HFFc6 (cell line): Measurements from ENCODE around the gene ADAM8. TPM values are rescaled to one million over a fixed set of nuclear protein-coding genes. Genes with fewer than 3 reads are reported as not detected.
A peak's percentile ranks its signal among the peaks of the same experiment; 100 is the strongest.

Experiments used
- DNase-seq: peaks from one replicate; pipeline ENCODE4 v3.0.0-alpha.2; 2018
- H3K27ac Mint-ChIP-seq: 2 replicates; pipeline ENCODE4 v1.8.0; 2020; ENCODE audit warnings: mild to moderate bottlenecking, mixed read lengths
- H3K27me3 Mint-ChIP-seq: 2 replicates; pipeline ENCODE4 v1.8.0; 2021; ENCODE audit warnings: mild to moderate bottlenecking, moderate library complexity, mixed read lengths; ENCODE audit not compliant: insufficient read depth
- H3K36me3 Mint-ChIP-seq: 2 replicates; pipeline ENCODE4 v1.8.0; 2021; ENCODE audit warnings: low read depth, mixed read lengths
- H3K4me1 Mint-ChIP-seq: 2 replicates; pipeline ENCODE4 v1.8.0; 2020; ENCODE audit warnings: low read depth, mixed read lengths
- H3K4me3 Mint-ChIP-seq: 2 replicates; pipeline ENCODE4 v1.8.0; 2020; ENCODE audit warnings: mild to moderate bottlenecking, moderate library complexity, mixed read lengths
- H3K9me3 Mint-ChIP-seq: 2 replicates; pipeline ENCODE4 v1.8.0; 2020; ENCODE audit warnings: mild to moderate bottlenecking, mixed read lengths
- CTCF ChIP-seq: fragments of 200-600 bp; sonication (generic); IDR thresholded peaks from 2 replicates; pipeline ENCODE4 v1.5.0; 2021; ENCODE audit warnings: antibody characterized with exemption, mild to moderate bottlenecking
- total RNA-seq, 6 experiments: library from RNA; stranded (reverse); fragmentation: NEBNext Ultra II Directional; extraction: Animal tissue kit (Norgen Biotek cat#: 25700); gene quantifications; 2 replicates in 1 of 6; 3 replicates in 5 of 6; pipeline ENCODE4 v1.2.3, GENCODE V29; 2021

The ADAM8 gene
- total RNA-seq, 6 experiments from 2014 or later, result 0.99 to 2.9 (median 1.2) TPM

- Mint-ChIP-seq H3K4me1 (peaks cover 12% of the 10 kb centered on the region), H3K9me3 (no peaks in the 10 kb centered on the region), H3K27ac (peak overlapping the region; percentile 21; the same call in 1 of the 2 replicates), H3K4me3 (no peak overlapping the region), H3K27me3 (no peaks in the 10 kb centered on the region), H3K36me3 (peaks cover 10% of the 10 kb centered on the region)
- no peak for DNase-seq
- TF ChIP-seq CTCF, result no peak
Observed at GRCh38 chr10:133279326-133280226, 2.9 kb upstream of the ADAM8 start.

DNA sequence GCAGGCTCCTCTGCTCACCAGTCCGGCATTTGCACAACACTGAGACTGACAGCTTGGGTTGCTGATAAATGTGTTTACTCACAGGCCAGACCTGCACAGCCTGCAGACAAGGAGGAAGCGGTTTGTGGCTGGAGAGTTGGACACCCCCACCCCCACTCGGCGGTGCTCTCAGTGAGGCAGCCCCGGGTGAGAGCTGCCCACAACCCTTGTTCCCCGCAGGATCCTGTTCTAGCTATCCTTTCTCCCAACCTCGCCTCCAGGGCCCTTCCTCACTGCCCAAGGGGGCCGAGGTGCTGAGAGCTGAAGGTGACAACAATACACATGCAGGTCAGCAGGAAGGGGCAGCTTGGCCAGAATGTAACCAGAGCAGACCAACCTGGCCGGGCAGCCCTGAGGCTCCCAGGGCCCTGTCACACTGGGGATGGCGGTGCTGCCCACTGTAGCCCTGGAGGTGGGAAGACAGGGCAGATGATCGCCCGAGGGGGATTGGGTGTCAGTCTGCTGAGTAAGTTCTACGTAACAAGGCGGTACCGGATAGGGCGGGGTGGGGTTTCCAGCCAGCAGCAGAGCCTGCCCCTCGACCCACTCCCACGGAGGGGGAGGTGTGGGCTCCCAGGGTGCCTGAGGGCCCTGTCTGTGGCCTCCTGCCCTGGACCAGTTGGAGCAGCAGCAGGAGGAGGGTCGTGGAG is 2.1 kb upstream of the ADAM8 start:
- peak overlapping the region; percentile 46; the same call in 1 of the 2 replicates for H3K4me3 Mint-ChIP-seq
- no peaks in the 10 kb centered on the region for H3K27me3 Mint-ChIP-seq
- peaks cover 12% of the 10 kb centered on the region for H3K4me1 Mint-ChIP-seq
- TF ChIP-seq CTCF, result no peak
- no peaks in the 10 kb centered on the region for H3K9me3 Mint-ChIP-seq
- H3K27ac Mint-ChIP-seq, result peak overlapping the region; percentile 72; the same call in 1 of the 2 replicates
- DNase-seq, result peak; percentile 63
- peaks cover 8% of the 10 kb centered on the region; the same call in 1 of the 2 replicates for H3K36me3 Mint-ChIP-seq

DNA sequence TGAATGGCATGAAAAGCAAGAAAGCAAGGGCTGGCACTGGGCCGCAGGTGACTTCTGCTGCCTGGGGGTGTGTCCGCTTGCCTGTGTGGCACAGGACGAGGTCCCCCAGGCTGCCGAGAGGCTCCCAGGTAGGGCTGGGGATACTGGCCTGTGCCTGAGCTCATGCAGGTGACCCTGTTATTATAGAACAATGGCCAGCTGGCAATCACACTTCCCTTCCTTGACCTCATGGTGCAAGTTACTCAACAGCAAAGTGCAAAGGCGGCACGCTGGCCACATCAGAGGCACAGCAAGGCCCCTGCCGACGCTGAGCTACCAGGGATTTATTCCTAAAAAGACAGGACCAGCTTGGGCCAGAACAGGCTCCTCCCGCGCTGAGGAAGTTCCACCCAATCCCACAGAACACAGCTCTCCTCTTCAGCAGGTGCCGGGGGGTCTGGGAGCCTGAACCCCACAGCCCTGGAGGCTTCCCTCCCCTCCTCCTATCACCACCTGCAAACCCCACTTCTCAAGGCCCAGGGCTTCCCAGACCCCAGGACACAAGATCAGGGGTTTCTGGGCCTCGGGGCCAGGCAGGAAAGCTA is 1.4 kb upstream of the ADAM8 start:
- Mint-ChIP-seq H3K4me3 (peak overlapping the region; percentile 46; the same call in 1 of the 2 replicates), H3K9me3 (no peaks in the 10 kb centered on the region), H3K27me3 (no peaks in the 10 kb centered on the region), H3K4me1 (peaks cover 12% of the 10 kb centered on the region), H3K27ac (peak overlapping the region; percentile 72; the same call in 1 of the 2 replicates), H3K36me3 (peaks cover 8% of the 10 kb centered on the region; the same call in 1 of the 2 replicates)
- no peak for DNase-seq
- no peak for TF ChIP-seq CTCF

GRCh38 chr10:133277277-133277992 is 767 bp upstream of the ADAM8 start:
- DNase-seq, result no peak
- H3K4me1 Mint-ChIP-seq, result peaks cover 12% of the 10 kb centered on the region
- H3K36me3 Mint-ChIP-seq, result peaks cover 8% of the 10 kb centered on the region; the same call in 1 of the 2 replicates
- no peak for TF ChIP-seq CTCF
- no peak overlapping the region for H3K4me3 Mint-ChIP-seq
- no peaks in the 10 kb centered on the region for H3K9me3 Mint-ChIP-seq
- H3K27ac Mint-ChIP-seq, result no peak overlapping the region
- H3K27me3 Mint-ChIP-seq, result no peaks in the 10 kb centered on the region

DNA sequence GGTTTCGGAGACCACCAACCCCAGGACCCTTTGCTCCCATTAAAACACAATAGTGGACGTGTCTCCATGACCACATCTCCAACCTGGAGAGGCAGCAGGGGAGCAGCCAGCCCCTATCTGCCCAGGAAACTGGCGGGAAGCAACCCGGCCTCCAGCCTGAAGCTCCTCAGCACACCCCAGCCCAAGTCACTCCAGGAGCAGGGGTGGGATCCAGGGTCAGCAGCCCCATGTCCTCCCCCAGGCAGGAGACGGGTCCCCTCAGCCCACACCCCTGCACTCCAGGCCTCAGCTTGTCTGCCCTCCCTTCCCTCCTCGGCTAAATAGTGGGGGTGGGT is 601 bp downstream of the ADAM8 start:
- no peak for DNase-seq
- no peak for TF ChIP-seq CTCF
- H3K4me3 Mint-ChIP-seq, result no peak overlapping the region
- H3K36me3 Mint-ChIP-seq, result no peaks in the 10 kb centered on the region
- H3K4me1 Mint-ChIP-seq, result peaks cover 12% of the 10 kb centered on the region
- H3K9me3 Mint-ChIP-seq, result no peaks in the 10 kb centered on the region
- no peaks in the 10 kb centered on the region for H3K27me3 Mint-ChIP-seq
- no peak overlapping the region for H3K27ac Mint-ChIP-seq
